H1 (cell line): Measurements from ENCODE around the gene MARCKS. TPM values are rescaled to one million over a fixed set of nuclear protein-coding genes. Genes with fewer than 3 reads are reported as not detected.

Experiments used
- CTCF ChIA-PET: fragments of 300-600 bp; sonication (Branson Sonifier 250); formaldehyde crosslinking; loops from one replicate; lab custom pipeline; 2021; ENCODE audit not compliant: partially characterized antibody; lab: Charles Lee
- POLR2A ChIA-PET: fragments of 300-600 bp; sonication (Branson Sonifier 250); formaldehyde crosslinking; loops from one replicate; lab custom pipeline; 2021; ENCODE audit warnings: inconsistent platforms; ENCODE audit not compliant: partially characterized antibody; lab: Charles Lee
- DNase-seq, 2 experiments: peaks; one replicate each; pipeline versions ENCODE4 v3.0.0 to v3.0.0-alpha.2; 2010 to 2022; ENCODE audit warnings: low spot score in 2 of 2, low read depth in 1 of 2, mixed read lengths in 1 of 2
- FAIRE-seq: peaks from 2 replicates; lab custom pipeline; 2011; peaks lifted over from hg19 to GRCh38; lab: Jason Lieb, UNC
- H2AFZ ChIP-seq: 2 replicates; pipeline ENCODE4 v1.8.1; 2012; ENCODE audit warnings: low read length, inconsistent platforms
- H2AK5ac ChIP-seq: 2 replicates; pipeline ENCODE4 v1.6.1; 2013; ENCODE audit warnings: low read depth, low read length
- H2BK120ac ChIP-seq: replicated peaks from 2 replicates; pipeline ENCODE3; 2013; ENCODE audit warnings: low read depth, low read length, inconsistent platforms
- H2BK12ac ChIP-seq: 2 replicates; pipeline ENCODE4 v1.6.1; 2013; ENCODE audit warnings: low read depth, low read length
- H2BK15ac ChIP-seq: 2 replicates; pipeline ENCODE4 v1.6.1; 2013; ENCODE audit warnings: low read length
- H2BK20ac ChIP-seq: 2 replicates; pipeline ENCODE4 v1.6.1; 2013; ENCODE audit warnings: low read length
- H2BK5ac ChIP-seq: 2 replicates; pipeline ENCODE4 v1.6.1; 2013; ENCODE audit warnings: low read depth, low read length
- H3K14ac ChIP-seq: 2 replicates; pipeline ENCODE4 v1.6.1; 2013; ENCODE audit warnings: inconsistent platforms; ENCODE audit not compliant: insufficient read length
- H3K18ac ChIP-seq: 2 replicates; pipeline ENCODE4 v1.6.1; 2013; ENCODE audit warnings: low read length; ENCODE audit errors: extremely low read depth
- H3K23ac ChIP-seq: 2 replicates; pipeline ENCODE4 v1.6.1; 2013; ENCODE audit warnings: inconsistent platforms; ENCODE audit not compliant: insufficient read length
- H3K23me2 ChIP-seq: 2 replicates; pipeline ENCODE4 v1.6.1; 2013; ENCODE audit warnings: low read depth, low read length
- H3K27ac ChIP-seq: 2 replicates; pipeline ENCODE4 v1.6.1; 2011; ENCODE audit warnings: low read depth, low read length, inconsistent platforms
- H3K27me3 ChIP-seq, 4 experiments: replicated peaks in 1 of 4; 1 replicate in 1 of 4; 2 replicates in 3 of 4; pipeline versions ENCODE4 v1.6.1 to v1.8.1; 2011 to 2013; ENCODE audit warnings: low read length in 3 of 4, mild to moderate bottlenecking in 3 of 4, inconsistent platforms in 2 of 4, mixed read lengths in 2 of 4, moderate library complexity in 1 of 4; ENCODE audit not compliant: control insufficient read depth in 3 of 4, insufficient read depth in 3 of 4; ENCODE audit errors: extremely low read depth in 1 of 4
- H3K36me3 ChIP-seq, 4 experiments: 2 replicates each; pipeline versions ENCODE4 v1.6.1 to v1.8.1; 2011 to 2013; ENCODE audit warnings: mild to moderate bottlenecking in 4 of 4, low read length in 3 of 4, moderate library complexity in 2 of 4, control low read depth in 1 of 4, inconsistent platforms in 1 of 4; ENCODE audit not compliant: insufficient read depth in 4 of 4, control insufficient read depth in 2 of 4
- H3K4ac ChIP-seq: replicated peaks from 2 replicates; pipeline ENCODE3; 2013; ENCODE audit warnings: low read length, low read depth, mixed read lengths, inconsistent platforms; ENCODE audit not compliant: insufficient read length
- H3K4me1 ChIP-seq, 4 experiments: replicated peaks in 1 of 4; 1 replicate in 1 of 4; 2 replicates in 3 of 4; pipeline versions ENCODE4 v1.6.1 to v1.8.1; 2011 to 2013; ENCODE audit warnings: low read length in 3 of 4, inconsistent platforms in 2 of 4, mixed read lengths in 1 of 4; ENCODE audit not compliant: insufficient read depth in 4 of 4, control insufficient read depth in 3 of 4
- H3K4me2 ChIP-seq, 2 experiments: 2 replicates each; pipeline versions ENCODE4 v1.6.1 to v1.8.1; 2011 to 2013; ENCODE audit warnings: low read depth in 2 of 2, low read length in 2 of 2, control low read depth in 1 of 2, inconsistent platforms in 1 of 2, mild to moderate bottlenecking in 1 of 2; ENCODE audit not compliant: insufficient read depth in 1 of 2
- H3K4me3 ChIP-seq, 4 experiments: fragments of 200-600, 300-600 bp in 1 of 4; sonication (generic), shearing (Covaris generic), sonication (Bioruptor Twin) in 1 of 4; 2 replicates each; pipeline versions ENCODE4 v1.5.1 to v1.8.1; 2011 to 2016; ENCODE audit warnings: low read length in 4 of 4, low read depth in 3 of 4, control low read depth in 2 of 4, inconsistent platforms in 2 of 4, mild to moderate bottlenecking in 2 of 4, mixed read lengths in 1 of 4, moderate library complexity in 1 of 4; ENCODE audit not compliant: insufficient read depth in 2 of 4; ENCODE audit errors: extremely low read depth in 1 of 4
- H3K56ac ChIP-seq: replicated peaks from 2 replicates; pipeline ENCODE3; 2013; ENCODE audit warnings: low read depth, mild to moderate bottlenecking, mixed read lengths, low read length, inconsistent platforms; ENCODE audit not compliant: insufficient read length
- H3K79me1 ChIP-seq: 2 replicates; pipeline ENCODE4 v1.6.1; 2013; ENCODE audit warnings: low read depth, low read length, control low read depth
- H3K79me2 ChIP-seq, 2 experiments: 2 replicates each; pipeline versions ENCODE4 v1.6.1 to v1.8.1; 2012 to 2013; ENCODE audit warnings: low read length in 2 of 2, mild to moderate bottlenecking in 2 of 2, inconsistent platforms in 1 of 2; ENCODE audit not compliant: insufficient read depth in 2 of 2, control insufficient read depth in 1 of 2
- H3K9ac ChIP-seq, 4 experiments: replicated peaks in 1 of 4; 1 replicate in 1 of 4; 2 replicates in 3 of 4; pipeline versions ENCODE4 v1.6.1 to v1.8.1; 2011 to 2013; ENCODE audit warnings: low read depth in 3 of 4, low read length in 3 of 4, control low read depth in 2 of 4, mild to moderate bottlenecking in 2 of 4, moderate library complexity in 2 of 4, inconsistent platforms in 1 of 4; ENCODE audit errors: extremely low read depth in 1 of 4
- H3K9me3 ChIP-seq, 2 experiments: 2 replicates each; pipeline versions ENCODE4 v1.6.1 to v1.8.1; 2012 to 2013; ENCODE audit warnings: mild to moderate bottlenecking in 2 of 2, moderate library complexity in 2 of 2, control low read depth in 1 of 2, inconsistent platforms in 1 of 2, low read depth in 1 of 2, low read length in 1 of 2, mixed read lengths in 1 of 2; ENCODE audit not compliant: insufficient read depth in 2 of 2
- H4K20me1 ChIP-seq, 2 experiments: replicated peaks in 1 of 2; 2 replicates each; pipeline versions ENCODE3 to v1.8.1; 2011 to 2013; ENCODE audit warnings: inconsistent platforms in 2 of 2, low read length in 2 of 2, mild to moderate bottlenecking in 1 of 2; ENCODE audit not compliant: insufficient read depth in 2 of 2, control insufficient read depth in 1 of 2
- H4K5ac ChIP-seq: 2 replicates; pipeline ENCODE4 v1.6.1; 2013; ENCODE audit warnings: low read length, low read depth, mixed read lengths, inconsistent platforms; ENCODE audit not compliant: insufficient read length
- H4K8ac ChIP-seq: 2 replicates; pipeline ENCODE4 v1.8.0; 2013; ENCODE audit warnings: mild to moderate bottlenecking, moderate library complexity, low read length, inconsistent platforms; ENCODE audit not compliant: insufficient read depth; ENCODE audit errors: extremely low read depth
- H4K91ac ChIP-seq: replicated peaks from 2 replicates; pipeline ENCODE3; 2013; ENCODE audit warnings: low read length, mixed read lengths, inconsistent platforms; ENCODE audit not compliant: insufficient read length
- BACH1 ChIP-seq: IDR thresholded peaks from 2 replicates; pipeline ENCODE4 v1.6.1; 2012; ENCODE audit warnings: low read length, improper control_type of control experiment
- CBX8 ChIP-seq: fragments of 300-800, 300-1000 bp; sonication (generic); IDR thresholded peaks from 2 replicates; pipeline ENCODE4 v1.7.1; 2016; ENCODE audit warnings: low read depth, low read length, borderline replicate concordance
- CHD2 ChIP-seq: IDR thresholded peaks from 2 replicates; pipeline ENCODE4 v1.6.1; 2012; ENCODE audit warnings: low read length, improper control_type of control experiment
- FOSL1 ChIP-seq: IDR thresholded peaks from 2 replicates; pipeline ENCODE4 v1.6.1; 2011; ENCODE audit warnings: mild to moderate bottlenecking, low read depth, low read length, moderate library complexity; ENCODE audit not compliant: insufficient read depth
- GABPA ChIP-seq: IDR thresholded peaks from 2 replicates; pipeline ENCODE4 v1.6.1; 2011; ENCODE audit warnings: mild to moderate bottlenecking, low read length, moderate library complexity, borderline replicate concordance; ENCODE audit not compliant: insufficient read depth
- HDAC2 ChIP-seq, 2 experiments: fragments of 300-600 bp in 1 of 2; sonication (generic) in 1 of 2; IDR thresholded peaks; 2 replicates each; pipeline ENCODE4 v1.6.1; 2011 to 2012; ENCODE audit warnings: low read depth in 2 of 2, low read length in 2 of 2, mild to moderate bottlenecking in 2 of 2, moderate library complexity in 2 of 2, borderline replicate concordance in 1 of 2, inconsistent platforms in 1 of 2
- KDM5A ChIP-seq: fragments of 200-600 bp; IDR thresholded peaks from 2 replicates; pipeline ENCODE4 v1.7.1; 2012; ENCODE audit warnings: mild to moderate bottlenecking, low read length, inconsistent platforms, mixed read lengths
- POLR2AphosphoS5 ChIP-seq: IDR thresholded peaks from 2 replicates; pipeline ENCODE4 v1.6.1; 2011; ENCODE audit warnings: low read depth, low read length
- RNF2 ChIP-seq: fragments of 200-900, 300-1000 bp; sonication (generic); IDR thresholded peaks from 2 replicates; pipeline ENCODE4 v1.7.1; 2016; ENCODE audit warnings: borderline replicate concordance, low read depth, mild to moderate bottlenecking, antibody characterized with exemption, low read length; ENCODE audit not compliant: poor library complexity, severe bottlenecking; ENCODE audit errors: missing control alignments
- TAF7 ChIP-seq: optimal IDR thresholded peaks from 2 replicates; pipeline ENCODE3; 2011; ENCODE audit warnings: low read depth, mild to moderate bottlenecking, inconsistent platforms, low read length, moderate library complexity, borderline replicate concordance
- WGBS, 2 experiments: shearing (Covaris generic) in 1 of 2; methylation state at CpG; one replicate each; pipeline versions ENCODE4 v1.1.6 to v1.1.7; 2013 to 2015; ENCODE audit warnings: low lambda C conversion rate in 2 of 2, mixed read lengths in 2 of 2, inconsistent platforms in 1 of 2, low coverage in 1 of 2, missing lambda C conversion rate in 1 of 2; ENCODE audit not compliant: insufficient replicate concordance in 2 of 2, insufficient coverage in 1 of 2, insufficient read length in 1 of 2; ENCODE audit errors: extremely low coverage in 1 of 2, missing lambda C conversion rate in 1 of 2; 5-methylcytosine and 5-hydroxymethylcytosine counted together
- polyA plus RNA-seq, 7 experiments: library from polyadenylated mRNA; depleted of rRNA in 3 of 7; stranded (reverse) in 5 of 7; unstranded in 2 of 7; fragments of >200 nt in 5 of 7; fragments of 200-250 nt in 2 of 7; gene quantifications; 1 replicate in 5 of 7; 2 replicates in 1 of 7; 4 replicates in 1 of 7; pipeline versions ENCODE4 v1.2.1 to v1.2.3, GENCODE V29; 2011 to 2013; ENCODE audit warnings: missing spikeins in 2 of 7, mixed read lengths in 2 of 7
- total RNA-seq: library from RNA; stranded (reverse); fragmentation: NEBNext Ultra II Directional; extraction: Animal tissue kit (Norgen Biotek cat#: 25700); gene quantifications from 2 replicates; pipeline ENCODE4 v1.2.1, GENCODE V29; 2021

The MARCKS gene
- total and polyA plus RNA-seq, 2 of the 8 experiments (the other 6 are each of a cell fraction or from before 2014, with no cell fraction given) = 26.6 to 111 TPM

DNA sequence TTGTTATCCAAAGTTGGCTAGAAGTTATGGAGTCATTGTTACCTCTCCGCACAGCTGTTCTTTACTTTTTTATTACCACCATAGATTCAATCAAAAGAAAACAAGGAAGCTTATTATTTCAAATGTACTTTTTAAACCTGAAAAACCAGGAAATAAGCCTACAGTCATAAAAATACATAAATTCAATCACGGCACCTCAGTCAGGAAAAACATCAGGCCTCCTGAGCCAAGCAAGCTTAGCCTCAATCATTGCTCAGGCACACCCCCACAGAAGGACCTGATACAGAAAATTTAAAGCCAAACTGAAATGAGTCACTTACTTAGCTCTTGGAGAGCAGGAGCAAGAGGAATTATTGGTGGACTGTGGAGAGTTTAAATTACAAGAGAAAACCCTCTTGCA lies 44.3 kb downstream of the MARCKS start:
- H2BK5ac ChIP-seq = no peak overlapping the region
- H3K27me3 ChIP-seq = no peaks in the 10 kb centered on the region
- H3K4me2 ChIP-seq = no peak overlapping the region
- H3K14ac ChIP-seq = no peak overlapping the region
- H2BK20ac ChIP-seq = no peak overlapping the region
- H4K8ac ChIP-seq = no peak overlapping the region
- H3K79me2 ChIP-seq = no peaks in the 10 kb centered on the region
- H2BK120ac ChIP-seq = no peak overlapping the region
- H2AK5ac ChIP-seq = no peak overlapping the region
- H4K91ac ChIP-seq = no peak overlapping the region
- WGBS, 2 experiments = 91% methylated on average over 2 of the region's 2 CpGs; no CpG with 5 or more reads in 1 of the 2 experiments
- peaks cover 0 to 6% of the 10 kb centered on the region in 2 experiments; a peak in 1 of 4 replicates for H3K9me3 ChIP-seq
- H4K5ac ChIP-seq = no peak overlapping the region
- no peaks in the 10 kb centered on the region for H3K4me1 ChIP-seq
- no peak overlapping the region for H3K23ac ChIP-seq
- no peak overlapping the region for H3K4me3 ChIP-seq
- H3K27ac ChIP-seq = no peak overlapping the region
- H3K79me1 ChIP-seq = no peaks in the 10 kb centered on the region
- POLR2A ChIA-PET = no interaction called here
- H4K20me1 ChIP-seq = no peaks in the 10 kb centered on the region
- no peak overlapping the region for H3K9ac ChIP-seq
- DNase-seq = no peak
- H3K56ac ChIP-seq = no peak overlapping the region
- no peak overlapping the region for H2BK15ac ChIP-seq
- CTCF ChIA-PET = no interaction called here
- H3K18ac ChIP-seq = no peak overlapping the region
- H3K36me3 ChIP-seq = no peaks in the 10 kb centered on the region
- H2BK12ac ChIP-seq = no peak overlapping the region
- FAIRE-seq = no peak
- H2AFZ ChIP-seq = no peak overlapping the region
- H3K4ac ChIP-seq = no peak overlapping the region
- no peaks in the 10 kb centered on the region for H3K23me2 ChIP-seq
- TF ChIP-seq HDAC2 (IDR thresholded peaks at IDR 0.05; ENCODE audit: borderline replicate concordance in 1 of 2, low read depth in 2 of 2, low read length in 2 of 2) = no peak
- TF ChIP-seq KDM5A = no peak
- TF ChIP-seq CHD2 = no peak
- no peak for TF ChIP-seq TAF7
- TF ChIP-seq POLR2AphosphoS5 = no peak
- TF ChIP-seq GABPA = no peak
- no peak for TF ChIP-seq FOSL1
- TF ChIP-seq RNF2 = no peak
- TF ChIP-seq CBX8 = no peak
- TF ChIP-seq BACH1 = no peak
